ENCODE data around the gene FLNA.

FLNA gene

GRCh38 chrX:154360155-154360713 is 14.2 kb downstream of the FLNA start:
- FAIRE-seq, result no peak
- DNase-seq (ENCODE audit: insufficient read length, low spot score), result no peak

DNA sequence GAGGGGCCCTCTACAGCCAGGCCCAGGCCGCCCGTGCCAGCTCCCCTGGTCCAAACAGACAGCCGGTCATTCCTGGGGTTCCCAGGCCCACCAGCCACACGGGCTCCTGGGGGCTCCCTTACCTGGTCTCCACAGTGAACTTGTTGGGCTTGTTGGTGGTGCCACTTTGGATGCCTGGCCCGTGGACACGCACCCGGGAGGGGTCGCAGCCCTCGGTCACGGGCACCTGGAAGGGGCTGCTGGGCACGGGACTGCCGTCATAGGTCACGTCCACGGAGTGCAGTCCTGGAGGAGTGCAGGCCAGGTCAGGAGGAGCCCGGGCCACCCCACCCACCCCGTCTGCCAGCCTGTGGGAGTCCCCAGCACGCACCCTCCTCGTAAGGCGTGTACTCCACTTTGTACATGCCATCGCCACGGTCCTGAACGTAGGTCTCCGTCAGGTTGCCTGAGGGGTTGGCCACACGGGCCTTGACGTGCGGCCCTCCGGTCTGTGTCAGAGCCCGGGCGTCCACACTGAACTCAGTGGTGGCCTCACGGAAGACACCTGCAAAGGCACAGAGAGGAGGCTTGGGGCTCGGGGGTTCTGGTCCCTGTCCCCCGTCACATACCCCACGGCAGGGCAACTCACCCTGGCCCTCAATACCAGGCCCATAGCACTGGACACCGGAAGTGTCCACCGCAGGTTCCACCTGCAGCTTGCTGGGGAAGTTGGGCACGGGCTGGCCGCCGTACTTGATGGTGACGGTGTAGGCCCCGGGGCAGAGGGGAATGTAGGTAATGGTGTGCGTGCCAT is 14.9 kb downstream of the FLNA start:
- FAIRE-seq, result no peak
- DNase-seq (ENCODE audit: insufficient read length, low spot score), result no peak

DNA sequence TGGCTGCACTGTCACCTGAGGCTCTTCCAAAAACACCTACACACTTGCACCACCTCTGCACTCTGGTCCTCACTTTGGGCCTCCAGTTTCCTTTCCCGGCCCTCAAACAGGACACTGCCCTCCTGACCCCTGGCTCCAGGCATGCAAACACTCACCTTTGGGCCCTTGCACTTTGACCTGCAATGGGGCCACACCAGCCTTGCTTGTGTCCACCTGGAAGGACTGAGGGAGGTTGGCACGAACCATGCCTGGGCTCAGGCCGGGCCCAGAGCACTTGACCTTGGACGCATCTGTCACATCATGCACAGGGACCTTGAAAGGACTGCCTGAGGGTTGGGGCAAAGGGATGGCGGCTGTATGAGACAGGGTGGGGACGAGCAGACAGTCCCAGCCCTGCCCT is 15.6 kb downstream of the FLNA start:
- no peak for DNase-seq (ENCODE audit: insufficient read length, low spot score)
- no peak for FAIRE-seq

- FAIRE-seq (no peak), DNase-seq (ENCODE audit: insufficient read length, low spot score) (no peak)
Measured at GRCh38 chrX:154358011-154358410, 16.4 kb downstream of the FLNA start.

- FAIRE-seq (no peak), DNase-seq (ENCODE audit: insufficient read length, low spot score) (no peak)
Measured at GRCh38 chrX:154357205-154357604, 17.2 kb downstream of the FLNA start.

DNA sequence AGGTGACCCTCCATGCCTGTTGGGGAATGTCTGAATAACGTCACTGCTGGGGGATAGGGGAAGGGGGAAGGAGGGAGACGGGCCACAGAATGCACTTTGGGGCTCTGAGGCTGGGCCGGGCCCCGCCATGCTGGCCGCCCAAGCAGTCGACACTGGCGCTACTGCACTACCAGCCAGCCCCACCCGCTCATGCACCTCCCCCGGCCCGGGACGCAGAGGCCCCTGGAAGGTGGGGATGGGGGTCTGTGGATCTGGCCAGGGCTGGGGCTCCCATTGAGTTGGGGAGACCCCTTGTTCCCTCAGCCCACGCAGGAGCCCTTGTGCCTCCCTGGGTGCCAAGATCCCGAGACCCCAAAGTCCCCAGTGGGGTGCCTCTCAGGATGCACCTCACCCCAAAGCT is 17.8 kb downstream of the FLNA start:
- DNase-seq (ENCODE audit: insufficient read length, low spot score) (no peak), FAIRE-seq (no peak)

- FAIRE-seq (no peak), DNase-seq (ENCODE audit: insufficient read length, low spot score) (no peak)
Measured at GRCh38 chrX:154355776-154356140, 18.7 kb downstream of the FLNA start.

DNA sequence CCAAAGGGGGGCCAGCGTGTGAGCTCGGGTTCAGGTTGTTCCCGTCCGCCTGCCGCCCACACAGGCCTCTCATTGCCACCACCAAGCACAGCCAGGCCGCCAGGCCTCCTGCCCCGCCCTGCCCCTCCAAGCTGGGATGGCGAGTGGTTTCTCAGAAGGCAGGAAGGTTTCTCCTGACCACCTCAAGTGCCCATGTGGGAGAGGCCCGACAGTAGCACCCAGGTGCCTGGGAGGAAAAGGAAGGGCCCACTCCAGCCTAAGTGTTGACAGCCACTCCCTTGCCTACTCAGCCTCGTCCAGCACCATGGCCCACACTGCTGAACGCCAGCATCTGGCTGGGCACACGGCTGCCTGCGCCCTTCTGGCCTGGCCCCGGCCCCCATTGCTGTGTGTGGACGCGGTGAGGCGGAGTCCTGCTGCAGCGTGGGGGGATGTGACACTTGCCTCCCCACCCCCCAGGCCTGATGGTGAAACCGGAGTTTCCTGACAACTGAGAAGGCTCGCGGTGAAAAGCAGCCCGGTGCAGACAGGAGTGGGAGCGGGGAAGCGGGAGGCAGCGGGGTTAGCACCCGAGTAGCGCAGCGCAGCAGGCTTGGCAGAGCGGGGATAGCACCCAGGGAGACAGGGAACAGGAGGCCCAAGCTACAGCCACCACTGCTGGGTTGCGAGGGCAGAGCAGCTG is 19.2 kb downstream of the FLNA start:
- DNase-seq (ENCODE audit: insufficient read length, low spot score) (no peak), FAIRE-seq (no peak)

- FAIRE-seq, result no peak
Measured at GRCh38 chrX:154354516-154354915, 19.9 kb downstream of the FLNA start.

DNA sequence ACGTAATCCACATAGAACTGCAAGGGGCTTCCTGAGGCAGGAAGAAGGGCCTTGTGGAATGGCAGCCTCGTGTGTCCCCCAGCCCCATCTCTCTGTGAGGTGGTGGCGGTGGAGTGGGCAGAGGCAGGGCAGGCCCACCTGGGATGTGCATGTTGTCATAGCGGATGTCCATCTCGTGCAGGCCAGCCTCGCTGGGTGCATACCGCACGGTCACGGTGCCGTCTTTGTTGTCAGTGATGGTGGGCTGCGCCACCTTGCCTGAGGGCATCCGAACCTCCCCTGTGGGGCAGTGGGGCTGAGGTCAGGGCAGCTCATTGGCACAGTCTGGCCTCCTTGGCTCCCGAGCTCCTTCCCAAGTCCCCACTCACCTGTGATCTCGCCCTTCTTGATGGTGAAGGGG is 20.4 kb downstream of the FLNA start:
- DNase-seq (ENCODE audit: insufficient read length, low spot score), result no peak
- no peak for FAIRE-seq

More at GRCh38 chrX:154354516-154354915, 19.9 kb downstream of the FLNA start:
- DNase-seq (ENCODE audit: insufficient read length, low spot score), result no peak

- FAIRE-seq (no peak), DNase-seq (ENCODE audit: insufficient read length, low spot score) (no peak)
Measured at GRCh38 chrX:154353172-154353843, 21.1 kb downstream of the FLNA start.

DNA sequence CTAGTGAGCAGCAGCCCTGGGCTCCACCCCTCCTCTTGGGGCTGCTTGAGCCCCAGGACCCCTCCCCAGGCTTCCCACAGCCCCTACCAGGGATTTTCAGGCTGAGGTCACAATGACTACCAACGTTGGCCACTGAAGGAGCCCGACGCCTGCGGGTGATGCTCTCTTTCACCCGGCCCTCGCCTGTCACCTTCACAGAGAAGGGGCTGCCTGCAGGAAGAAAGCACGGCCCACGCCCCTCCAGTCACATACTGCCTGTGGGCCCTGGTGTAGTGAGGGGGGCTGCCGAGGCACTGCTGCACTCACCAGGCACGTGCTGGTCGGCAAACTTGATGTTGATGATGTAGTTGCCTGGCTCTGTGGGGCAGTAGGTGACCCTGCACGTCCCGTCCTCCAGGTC is 22.0 kb downstream of the FLNA start:
- FAIRE-seq (no peak), DNase-seq (ENCODE audit: insufficient read length, low spot score) (no peak)

DNA sequence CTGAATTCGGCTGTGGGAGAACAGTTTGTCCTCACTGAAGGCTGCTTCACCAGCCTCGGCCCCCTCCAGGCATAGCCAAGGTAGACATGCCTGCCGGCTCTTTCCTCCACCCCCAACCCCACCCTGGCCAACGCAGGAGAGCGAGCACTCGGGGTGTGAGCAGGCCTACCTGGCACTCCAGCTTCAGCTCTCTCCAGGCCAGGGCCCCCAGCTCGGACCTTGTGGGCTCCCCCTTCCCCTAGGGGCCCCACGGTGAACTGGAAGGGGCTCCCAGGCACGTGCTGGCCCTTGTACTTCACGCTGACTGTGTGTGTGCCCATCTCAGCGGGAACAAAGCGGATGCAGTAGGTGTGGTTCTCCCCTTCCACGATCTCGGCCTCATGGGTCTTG is 22.4 kb downstream of the FLNA start:
- FAIRE-seq (no peak), DNase-seq (ENCODE audit: insufficient read length, low spot score) (no peak)

DNA sequence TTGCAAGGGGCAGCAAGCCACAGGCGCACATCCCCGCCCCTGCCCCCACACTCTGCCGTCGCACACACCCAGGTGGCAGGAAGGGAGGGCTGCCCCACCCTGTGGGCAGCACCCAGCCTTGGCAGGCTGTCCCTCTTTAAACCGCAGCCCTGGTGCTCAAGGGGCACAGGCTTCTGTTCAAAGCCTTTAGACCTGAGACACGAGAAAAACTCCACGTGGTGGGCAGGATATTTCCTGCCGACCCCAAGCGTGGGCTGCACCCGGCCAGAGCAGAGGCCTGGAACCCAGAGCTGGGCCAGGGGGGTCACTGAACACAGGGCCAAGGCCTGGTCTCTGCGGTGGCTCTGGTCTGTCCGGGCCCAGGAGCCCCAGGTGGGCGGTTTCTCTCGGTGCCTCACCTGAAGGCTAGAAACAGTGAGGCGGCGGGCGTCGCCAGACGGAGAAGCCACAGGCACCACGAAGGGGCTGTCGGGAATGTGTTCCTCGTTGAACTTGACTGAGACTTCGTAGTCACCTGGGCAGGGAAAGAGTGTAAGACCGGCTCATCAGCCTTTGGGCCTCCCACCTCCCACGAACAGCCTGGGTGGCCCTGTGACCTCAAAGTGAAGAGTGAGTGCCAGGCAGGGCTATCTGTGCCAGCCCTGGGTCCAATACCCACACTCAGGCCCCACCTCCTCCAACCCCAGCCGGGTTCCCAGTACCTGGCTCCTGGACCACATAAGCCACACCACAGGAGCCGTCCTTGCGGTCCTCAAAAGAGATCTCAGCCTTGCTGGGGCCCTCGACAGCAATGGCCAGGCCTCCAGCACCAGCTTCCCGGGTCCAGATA is 23.0 kb downstream of the FLNA start:
- FAIRE-seq, result no peak
- DNase-seq (ENCODE audit: insufficient read length, low spot score), result no peak

DNA sequence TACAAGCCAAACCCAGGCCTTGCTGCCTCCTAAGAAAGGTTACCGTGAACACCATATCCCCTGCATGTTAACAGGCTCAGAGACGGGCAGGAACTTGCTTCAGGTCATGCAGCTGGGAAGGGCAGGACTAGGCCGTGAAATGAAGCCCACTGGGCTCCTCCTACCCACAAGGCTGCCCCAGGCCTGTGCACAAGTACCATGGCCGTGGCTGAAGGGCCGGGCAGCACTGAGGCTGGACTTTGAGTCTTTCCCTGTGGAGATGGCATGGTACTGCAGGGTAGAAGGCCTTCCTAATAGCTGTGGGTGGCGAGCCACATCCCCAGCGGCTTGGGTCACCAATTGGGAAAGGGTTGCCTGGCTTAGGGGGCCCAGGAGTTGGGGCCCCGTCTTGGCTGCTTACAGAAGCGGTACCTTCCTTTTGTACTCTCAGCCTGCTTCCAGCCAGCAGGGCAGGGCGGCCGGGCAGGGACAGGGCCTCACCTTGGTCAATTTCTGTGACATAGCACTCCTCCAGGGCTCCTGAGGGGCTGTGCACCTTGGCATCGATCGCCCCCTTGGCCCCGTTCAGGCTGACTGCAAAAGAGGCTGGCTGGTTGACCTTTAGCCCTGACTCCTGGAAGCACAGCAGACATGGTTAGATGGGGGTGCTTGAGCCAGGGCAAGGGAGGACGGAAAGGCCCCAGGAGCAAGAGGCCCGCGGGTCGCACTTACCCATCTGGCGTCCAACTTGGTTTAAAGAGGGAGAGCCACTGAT is 23.8 kb downstream of the FLNA start:
- FAIRE-seq (no peak), DNase-seq (ENCODE audit: insufficient read length, low spot score) (no peak)

- FAIRE-seq (no peak), DNase-seq (ENCODE audit: insufficient read length, low spot score) (no peak)
Measured at GRCh38 chrX:154349979-154350378, 24.5 kb downstream of the FLNA start.

GRCh38 chrX:154349359-154349935 is 25.0 kb downstream of the FLNA start:
- no peak for DNase-seq (ENCODE audit: insufficient read length, low spot score)
- FAIRE-seq, result no peak

DNA sequence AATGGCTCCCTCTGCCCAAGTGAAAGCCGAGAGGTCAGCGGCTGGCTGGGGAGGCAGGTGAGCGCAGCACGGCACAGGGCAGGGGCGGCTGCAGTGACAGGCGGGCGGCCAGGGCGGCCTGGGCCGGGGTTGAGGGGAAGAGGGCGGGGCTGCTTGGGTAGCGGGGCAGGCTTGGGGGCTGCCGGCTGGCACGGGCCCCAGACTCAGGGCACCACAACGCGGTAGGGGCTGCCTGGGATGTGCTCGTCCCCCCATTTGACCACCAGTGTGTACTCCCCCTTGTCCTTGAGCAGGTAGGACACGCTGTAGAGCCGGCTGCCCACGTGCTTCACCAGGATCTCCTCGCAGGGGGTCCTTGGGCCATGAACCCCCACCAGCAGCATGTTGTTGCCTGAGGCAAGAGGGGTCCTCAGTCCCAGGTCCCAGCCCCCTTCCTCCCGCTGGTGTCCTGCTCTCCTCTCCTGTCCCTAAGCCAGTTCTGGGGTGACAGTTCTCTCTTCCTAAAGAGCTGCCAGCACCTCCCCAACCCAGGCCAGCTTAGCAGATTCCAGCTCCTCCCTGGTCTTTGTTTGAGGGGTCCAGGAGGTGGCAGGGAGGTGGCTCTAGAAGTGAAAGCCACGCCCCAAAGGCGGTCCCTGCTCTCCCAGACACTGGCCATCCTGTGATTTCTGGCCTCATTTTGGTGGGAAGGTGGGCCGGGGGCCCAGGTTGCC is 25.6 kb downstream of the FLNA start:
- DNase-seq (ENCODE audit: insufficient read length, low spot score), result no peak
- no peak for FAIRE-seq

GRCh38 chrX:154348114-154348531 is 26.3 kb downstream of the FLNA start:
- FAIRE-seq (peak; percentile 64), DNase-seq (ENCODE audit: insufficient read length, low spot score) (no peak)
